Adrenal gland (tissue), 12 donors: Measurements from ENCODE around the gene TRABD2A. TPM values are rescaled to one million over a fixed set of nuclear protein-coding genes. Genes with fewer than 3 reads are reported as not detected.
"Not testable (repeated sequence)": the region's sequence is repeated elsewhere in the genome, so short reads cannot be mapped to it uniquely, and the experiment has no call there.

Source experiments
- DNase-seq, 7 donors: peaks; one replicate each; pipeline ENCODE4 v3.0.0-alpha.2; 2019 to 2020
- H3K27ac ChIP-seq, 5 donors: fragments of 200-600 bp; sonication (generic) in 4 of 5; 1 replicate in 3 of 5; 2 replicates in 2 of 5; pipeline versions ENCODE4 v1.5.1 to v1.8.0; 2016 to 2020; ENCODE audit warnings: mild to moderate bottlenecking in 1 of 5
- H3K27me3 ChIP-seq: fragments of 200-600 bp; 2 replicates; pipeline ENCODE4 v1.8.0; 2021
- H3K36me3 ChIP-seq, 2 donors: fragments of 200-600 bp; replicated peaks in 1 of 2; 1 replicate in 1 of 2; 2 replicates in 1 of 2; pipeline versions ENCODE4 v1.5.1 to v1.8.0; 2018 to 2022
- H3K4me1 ChIP-seq, 2 donors: fragments of 200-600 bp; replicated peaks in 1 of 2; 1 replicate in 1 of 2; 2 replicates in 1 of 2; pipeline versions ENCODE4 v1.5.1 to v1.8.0; 2018 to 2021
- H3K4me3 ChIP-seq, 4 donors: fragments of 200-600 bp; sonication (generic) in 3 of 4; one replicate each; pipeline ENCODE4 v1.5.1; 2016 to 2018
- H3K9me3 ChIP-seq, 3 donors: fragments of 200-600 bp; sonication (generic) in 1 of 3; replicated peaks in 1 of 3; 1 replicate in 2 of 3; 2 replicates in 1 of 3; pipeline versions ENCODE4 v1.5.1 to v1.8.0; 2016 to 2021
- CTCF ChIP-seq, 6 experiments: fragments of 450-650 bp in 4 of 6; fragments of 200-600 bp in 2 of 6; sonication (generic) in 1 of 6; IDR thresholded peaks; 1 replicate in 5 of 6; 2 replicates in 1 of 6; pipeline versions ENCODE4 v1.5.1 to v1.8.0; 2016 to 2021; ENCODE audit warnings: antibody characterized with exemption in 6 of 6, mild to moderate bottlenecking in 2 of 6, moderate library complexity in 1 of 6
- POLR2A ChIP-seq, 2 donors: fragments of 450-650 bp; IDR thresholded peaks; one replicate each; pipeline ENCODE4 v1.6.1; 2017; ENCODE audit warnings: antibody characterized with exemption in 2 of 2, mild to moderate bottlenecking in 2 of 2, moderate library complexity in 1 of 2
- WGBS, 4 donors: extraction: QIAGEN DNeasy Blood & Tissue Kit in 2 of 4; methylation state at CpG; one replicate each; pipeline versions ENCODE4 v1.1.5 to v1.1.7; 2013 to 2017; 5-methylcytosine and 5-hydroxymethylcytosine counted together
- intact Hi-C, 2 donors: fragments of 100-400 bp; cut with DNase I; formaldehyde crosslinking; loops; one replicate each; pipeline versions ENCODE4 v1.14.1 to v1.15.0; 2022 to 2023
- polyA plus RNA-seq, 3 donors: library from polyadenylated mRNA; stranded (reverse); fragments of 200-250 nt in 2 of 3; fragments of 350-450 nt in 1 of 3; fragmentation: Illumina TruSeq in 1 of 3; extraction: RNeasy Lipid Tissue Mini Kit (QIAGEN cat#74804) in 1 of 3; gene quantifications; one replicate each; pipeline ENCODE4 v1.2.3, GENCODE V29; 2013 to 2014
- total RNA-seq, 9 donors: library from RNA; depleted of rRNA in 4 of 9; stranded (reverse); fragments of >200 nt in 4 of 9; fragments of 120-200 nt in 1 of 9; fragmentation: NEBNext Ultra II Directional in 1 of 9; extraction: Animal tissue kit (Norgen Biotek cat#: 25700) in 1 of 9; gene quantifications; one replicate each; pipeline versions ENCODE4 v1.1.0 to v1.2.4, GENCODE V29; 2013 to 2023
- donor health status: healthy with polysubstance abuse.
- donor health status: Bipolar disorder and iron deficiency.
- donor health status: DM: yes; HTN: yes; CAD: no.
- donor health status: DM: no; HTN: no; CAD: no.
- donor health status: DM: no; HTN: no; CAD: no.
- donor health status: DM: yes; HTN: yes; CAD: no.

Gene TRABD2A
- total and polyA plus RNA-seq, 12 donors = 0.28 to 2.4 (median 0.69) TPM; not detected in 1

- no peaks in the 10 kb centered on the region for H3K9me3 ChIP-seq
- intact Hi-C loops = no loop called here
- H3K27ac ChIP-seq = no peak overlapping the region
- no peaks in the 10 kb centered on the region for H3K27me3 ChIP-seq
- no peak for DNase-seq
- H3K36me3 ChIP-seq = no peaks in the 10 kb centered on the region
- TF ChIP-seq CTCF (IDR thresholded peaks at IDR 0.05) (no peak), POLR2A (IDR thresholded peaks at IDR 0.05) (no peak)
- H3K4me1 ChIP-seq = no peaks in the 10 kb centered on the region
- H3K4me3 ChIP-seq = no peak overlapping the region
- 51 to 61% (median 58%) methylated on average over 3 of the region's 3 CpGs for WGBS, 4 donors
These were observed 101.1 kb downstream of the TRABD2A start for GRCh38 chr2:84779781-84780180.

GRCh38 chr2:84778911-84779690, 101.8 kb downstream of the TRABD2A start:
- Histone ChIP-seq H3K9me3 (no peaks in the 10 kb centered on the region), H3K27me3 (no peaks in the 10 kb centered on the region), H3K27ac (no peak overlapping the region), H3K4me3 (no peak overlapping the region), H3K36me3 (no peaks in the 10 kb centered on the region), H3K4me1 (no peaks in the 10 kb centered on the region)
- intact Hi-C loops = no loop called here
- WGBS, 4 donors = 66 to 88% (median 80%) methylated on average over 1 of the region's 1 CpG
- TF ChIP-seq POLR2A (IDR thresholded peaks at IDR 0.05) = no peak
- TF ChIP-seq CTCF (IDR thresholded peaks at IDR 0.05) = no peak
- DNase-seq = no peak

GRCh38 chr2:84776011-84776410, 104.9 kb downstream of the TRABD2A start:
- intact Hi-C loops = no loop called here
- no peak overlapping the region for H3K4me3 ChIP-seq
- no peaks in the 10 kb centered on the region for H3K27me3 ChIP-seq
- H3K9me3 ChIP-seq = peaks cover 0 to 12% (median 0%) of the 10 kb centered on the region in 3 donors
- H3K4me1 ChIP-seq = no peaks in the 10 kb centered on the region
- TF ChIP-seq POLR2A (IDR thresholded peaks at IDR 0.05) (no peak), CTCF (IDR thresholded peaks at IDR 0.05) (no peak)
- 71 to 85% (median 78%) methylated on average over 1 of the region's 1 CpG for WGBS, 4 donors
- H3K27ac ChIP-seq = no peak overlapping the region
- no peaks in the 10 kb centered on the region for H3K36me3 ChIP-seq
- DNase-seq = no peak

- 59 to 70% (median 64%) methylated on average over 3 of the region's 3 CpGs for WGBS, 4 donors
- intact Hi-C loops = not testable (repeated sequence)
These were observed 107.3 kb downstream of the TRABD2A start for GRCh38 chr2:84773562-84773961.

More at GRCh38 chr2:84773562-84773961, 107.3 kb downstream of the TRABD2A start:
- not testable (repeated sequence) for H3K27ac ChIP-seq, H3K27me3 ChIP-seq, H3K4me3 ChIP-seq, H3K36me3 ChIP-seq, H3K4me1 ChIP-seq, DNase-seq
- peaks cover 0 to 12% (median 0%) of the 10 kb centered on the region in 3 donors for H3K9me3 ChIP-seq

Other genes with a start within 250 kb of the TRABD2A start
- gene TMSB10, start 24.6 kb upstream of the TRABD2A start, total RNA-seq = 1,000 to 10,000 TPM in 5 of 9 donors, 100 to 1,000 TPM in 4; 473 to 2,004 (median 1,315) TPM
- gene TMSB10, start 24.6 kb upstream of the TRABD2A start, polyA plus RNA-seq = 1,000 to 10,000 TPM in 2 of 3 donors, 100 to 1,000 TPM in 1; 700 to 1,968 (median 1,951) TPM
- gene KCMF1, start 90.1 kb upstream of the TRABD2A start, total RNA-seq = 10 to 100 TPM; 19.3 to 74.2 (median 47.3) TPM
- 10 to 100 TPM in 2 of 3 donors, 1 to 10 TPM in 1; 9.7 to 63.3 (median 11.6) TPM for gene KCMF1, start 90.1 kb upstream of the TRABD2A start, polyA plus RNA-seq